Mucosa of stomach (tissue), 1 donor: ENCODE measurements around the gene DAB2IP.
A peak's percentile ranks its signal among the peaks of the same experiment; 100 is the strongest.

Source experiments
- H3K27me3 ChIP-seq: one replicate; pipeline ENCODE4 v1.7.0; 2013; ENCODE audit warnings: mild to moderate bottlenecking, low read length; ENCODE audit not compliant: control insufficient read depth, insufficient read depth
- H3K36me3 ChIP-seq: one replicate; pipeline ENCODE4 v1.7.0; 2013; ENCODE audit warnings: low read length; ENCODE audit not compliant: control insufficient read depth, insufficient read depth
- H3K4me1 ChIP-seq: one replicate; pipeline ENCODE4 v1.7.0; 2013; ENCODE audit warnings: mild to moderate bottlenecking, low read length; ENCODE audit not compliant: control insufficient read depth, insufficient read depth
- H3K4me3 ChIP-seq: one replicate; pipeline ENCODE4 v1.7.0; 2013; ENCODE audit warnings: low read length
- H3K9ac ChIP-seq: one replicate; pipeline ENCODE4 v1.7.0; 2013; ENCODE audit warnings: mild to moderate bottlenecking, low read length, moderate library complexity
- H3K9me3 ChIP-seq: one replicate; pipeline ENCODE4 v1.7.0; 2013; ENCODE audit warnings: mild to moderate bottlenecking, low read length, moderate library complexity; ENCODE audit not compliant: control insufficient read depth
- donor health status: Pancreatic carcinoma.

The DAB2IP gene

GRCh38 chr9:121720311-121721057 lies 69.0 kb downstream of the DAB2IP start:
- Histone ChIP-seq H3K27me3 (no peaks in the 10 kb centered on the region), H3K9ac (peak overlapping the region; percentile 46), H3K4me3 (no peak overlapping the region), H3K4me1 (peaks cover 58% of the 10 kb centered on the region), H3K9me3 (no peaks in the 10 kb centered on the region), H3K36me3 (no peaks in the 10 kb centered on the region)

- H3K36me3 ChIP-seq, result no peaks in the 10 kb centered on the region
- no peaks in the 10 kb centered on the region for H3K27me3 ChIP-seq
- peak overlapping the region; percentile 46 for H3K9ac ChIP-seq
- peaks cover 63% of the 10 kb centered on the region for H3K4me1 ChIP-seq
- H3K9me3 ChIP-seq, result no peaks in the 10 kb centered on the region
- no peak overlapping the region for H3K4me3 ChIP-seq
Observed at GRCh38 chr9:121721058-121721350, 69.6 kb downstream of the DAB2IP start.

- Histone ChIP-seq H3K4me3 (no peak overlapping the region), H3K36me3 (no peaks in the 10 kb centered on the region), H3K9me3 (no peaks in the 10 kb centered on the region), H3K27me3 (no peaks in the 10 kb centered on the region), H3K4me1 (peaks cover 64% of the 10 kb centered on the region), H3K9ac (no peak overlapping the region)
Observed at GRCh38 chr9:121721770-121722169, 70.3 kb downstream of the DAB2IP start.

GRCh38 chr9:121725008-121725775 lies 73.8 kb downstream of the DAB2IP start:
- no peaks in the 10 kb centered on the region for H3K27me3 ChIP-seq
- H3K36me3 ChIP-seq, result no peaks in the 10 kb centered on the region
- H3K9me3 ChIP-seq, result no peaks in the 10 kb centered on the region
- H3K9ac ChIP-seq, result peak overlapping the region; percentile 42
- no peak overlapping the region for H3K4me3 ChIP-seq
- peaks cover 77% of the 10 kb centered on the region for H3K4me1 ChIP-seq

GRCh38 chr9:121727295-121728020 lies 76.0 kb downstream of the DAB2IP start:
- H3K36me3 ChIP-seq, result no peaks in the 10 kb centered on the region

GRCh38 chr9:121728916-121729315 lies 77.5 kb downstream of the DAB2IP start:
- H3K4me1 ChIP-seq, result peaks cover 74% of the 10 kb centered on the region
- H3K36me3 ChIP-seq, result no peaks in the 10 kb centered on the region
- no peak overlapping the region for H3K4me3 ChIP-seq
- H3K9ac ChIP-seq, result no peak overlapping the region
- H3K27me3 ChIP-seq, result no peaks in the 10 kb centered on the region
- H3K9me3 ChIP-seq, result no peaks in the 10 kb centered on the region

More at GRCh38 chr9:121727295-121728020, 76.0 kb downstream of the DAB2IP start:
- no peak overlapping the region for H3K9ac ChIP-seq
- H3K27me3 ChIP-seq, result no peaks in the 10 kb centered on the region
- H3K4me3 ChIP-seq, result no peak overlapping the region
- H3K4me1 ChIP-seq, result peaks cover 69% of the 10 kb centered on the region
- no peaks in the 10 kb centered on the region for H3K9me3 ChIP-seq

- Histone ChIP-seq H3K4me3 (no peak overlapping the region), H3K36me3 (no peaks in the 10 kb centered on the region), H3K9ac (no peak overlapping the region), H3K9me3 (no peaks in the 10 kb centered on the region), H3K27me3 (no peaks in the 10 kb centered on the region), H3K4me1 (peaks cover 74% of the 10 kb centered on the region)
Observed at GRCh38 chr9:121729769-121730562, 78.5 kb downstream of the DAB2IP start.

GRCh38 chr9:121731090-121731489 lies 79.7 kb downstream of the DAB2IP start:
- peaks cover 75% of the 10 kb centered on the region for H3K4me1 ChIP-seq
- H3K27me3 ChIP-seq, result no peaks in the 10 kb centered on the region
- H3K36me3 ChIP-seq, result no peaks in the 10 kb centered on the region
- no peak overlapping the region for H3K4me3 ChIP-seq
- no peaks in the 10 kb centered on the region for H3K9me3 ChIP-seq
- no peak overlapping the region for H3K9ac ChIP-seq

GRCh38 chr9:121731919-121732318 lies 80.5 kb downstream of the DAB2IP start:
- H3K27me3 ChIP-seq, result no peaks in the 10 kb centered on the region
- no peak overlapping the region for H3K4me3 ChIP-seq
- H3K4me1 ChIP-seq, result peaks cover 78% of the 10 kb centered on the region
- H3K9ac ChIP-seq, result no peak overlapping the region
- no peaks in the 10 kb centered on the region for H3K36me3 ChIP-seq
- H3K9me3 ChIP-seq, result no peaks in the 10 kb centered on the region

GRCh38 chr9:121732389-121732788 lies 81.0 kb downstream of the DAB2IP start:
- Histone ChIP-seq H3K36me3 (no peaks in the 10 kb centered on the region), H3K9ac (no peak overlapping the region), H3K9me3 (no peaks in the 10 kb centered on the region), H3K27me3 (no peaks in the 10 kb centered on the region), H3K4me3 (no peak overlapping the region), H3K4me1 (peaks cover 78% of the 10 kb centered on the region)

- Histone ChIP-seq H3K4me1 (peaks cover 81% of the 10 kb centered on the region), H3K27me3 (no peaks in the 10 kb centered on the region), H3K36me3 (no peaks in the 10 kb centered on the region), H3K9me3 (no peaks in the 10 kb centered on the region), H3K4me3 (no peak overlapping the region), H3K9ac (no peak overlapping the region)
Observed at GRCh38 chr9:121732886-121733285, 81.5 kb downstream of the DAB2IP start.
